Motor neuron (in vitro differentiated cells): ENCODE measurements around the gene NRAS. TPM values are rescaled to one million over a fixed set of nuclear protein-coding genes. Genes with fewer than 3 reads are reported as not detected.

ENCODE experiments used
- ATAC-seq, 8 experiments: fragments of 200-7000 bp; cut with Tn5 transposase; replicated peaks in 6 of 8; 2 replicates each; pipeline ENCODE4 v1.8.0; 2021; ENCODE audit warnings: mild to moderate bottlenecking in 8 of 8, moderate library complexity in 8 of 8
- H3K27ac ChIP-seq, 2 donors: fragments of 250-450 bp; sonication (Bioruptor Pico); 2 replicates each; pipeline ENCODE4 v1.9.0; 2021; ENCODE audit warnings: antibody characterized with exemption in 2 of 2, mild to moderate bottlenecking in 2 of 2, moderate library complexity in 1 of 2
- H3K4me1 ChIP-seq, 2 donors: fragments of 250-450 bp; sonication (Bioruptor Pico); replicated peaks in 1 of 2; 2 replicates each; pipeline ENCODE4 v1.6.1; 2021; ENCODE audit warnings: antibody characterized with exemption in 2 of 2, mild to moderate bottlenecking in 2 of 2, moderate library complexity in 1 of 2
- H3K4me3 ChIP-seq, 5 donors: fragments of 250-450 bp; sonication (Bioruptor Pico); 2 replicates each; pipeline ENCODE4 v1.9.0; 2021; ENCODE audit warnings: antibody characterized with exemption in 5 of 5, mild to moderate bottlenecking in 5 of 5, moderate library complexity in 4 of 5
- WGBS, 10 experiments: fragments of 450-650 bp; shearing (Covaris generic); methylation state at CpG; one replicate each; pipeline ENCODE4 v1.0.0; 2022; 5-methylcytosine and 5-hydroxymethylcytosine counted together
- in situ Hi-C, 9 experiments: fragments of 400-800 bp; cut with MboI; loops; one replicate each; pipeline ENCODE4 v1.15.0; 2021; ENCODE audit warnings: low sequenced_read_pairs in 9 of 9, low pct_unique_long_range_greater_than_20kb in 2 of 9; ENCODE audit not compliant: unreplicated experiment in 9 of 9
- total RNA-seq, 8 experiments: library from RNA; unstranded; fragments of 300-600 nt; gene quantifications; 2 replicates each; pipeline versions ENCODE4 v1.2.3 to v1.2.4, GENCODE V29; 2022

NRAS gene
- total RNA-seq, 8 experiments from 2014 or later, result 15.8 to 87.0 (median 50.8) TPM

GRCh38 chr1:114718661-114719423 is 2.3 kb upstream of the NRAS start:
- WGBS, 10 experiments, result 69 to 100% (median 90%) methylated on average over 1 to 11 of the region's 11 CpGs; no CpG with 5 or more reads in 1 of the 10 experiments
- no peak for ATAC-seq
- peaks cover 7 to 19% of the 10 kb centered on the region in 2 donors for H3K4me1 ChIP-seq
- H3K4me3 ChIP-seq, result no peak overlapping the region
- in situ Hi-C loops, result no loop called here
- no peak overlapping the region for H3K27ac ChIP-seq

GRCh38 chr1:114715952-114716303 is 643 bp downstream of the NRAS start:
- in situ Hi-C loops, result no loop called here
- Histone ChIP-seq H3K4me1 (peaks cover 7 to 19% of the 10 kb centered on the region in 2 donors), H3K4me3 (peak overlapping the region; percentile 62 to 98 (median 83)), H3K27ac (peak overlapping the region; percentile 81 to 85)
- peak in 3 of 8 experiments; percentile 2 to 10 (median 6) for ATAC-seq
- 0 to 54% (median 33%) methylated on average over 1 to 4 of the region's 4 CpGs; no CpG with 5 or more reads in 1 of the 10 experiments for WGBS, 10 experiments

DNA sequence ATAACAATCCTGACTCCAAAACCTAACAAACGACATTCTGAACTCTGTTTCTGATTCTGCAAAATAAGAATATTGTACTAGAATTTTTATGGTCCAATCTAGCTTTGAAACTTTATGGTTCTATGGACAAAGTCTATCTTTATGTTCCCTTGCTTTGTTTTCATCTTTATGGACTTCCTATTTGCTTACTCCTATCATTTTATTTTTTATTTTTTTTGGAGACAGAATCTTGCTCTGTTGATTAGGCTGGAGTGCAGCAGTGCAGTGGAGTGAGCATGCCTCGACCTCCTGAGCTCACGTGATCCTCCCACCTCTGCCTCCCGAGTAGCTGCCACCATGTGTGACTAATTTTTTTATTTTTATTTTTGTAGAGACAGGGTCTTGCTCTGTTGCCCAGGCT is 3.6 kb downstream of the NRAS start:
- in situ Hi-C loops, result no loop called here
- ATAC-seq, result no peak
- Histone ChIP-seq H3K4me3 (no peak overlapping the region), H3K4me1 (peaks cover 7 to 19% of the 10 kb centered on the region in 2 donors), H3K27ac (no peak overlapping the region)
- WGBS, 10 experiments, result 40 to 100% (median 89%) methylated on average over 1 to 4 of the region's 4 CpGs; no CpG with 5 or more reads in 1 of the 10 experiments

DNA sequence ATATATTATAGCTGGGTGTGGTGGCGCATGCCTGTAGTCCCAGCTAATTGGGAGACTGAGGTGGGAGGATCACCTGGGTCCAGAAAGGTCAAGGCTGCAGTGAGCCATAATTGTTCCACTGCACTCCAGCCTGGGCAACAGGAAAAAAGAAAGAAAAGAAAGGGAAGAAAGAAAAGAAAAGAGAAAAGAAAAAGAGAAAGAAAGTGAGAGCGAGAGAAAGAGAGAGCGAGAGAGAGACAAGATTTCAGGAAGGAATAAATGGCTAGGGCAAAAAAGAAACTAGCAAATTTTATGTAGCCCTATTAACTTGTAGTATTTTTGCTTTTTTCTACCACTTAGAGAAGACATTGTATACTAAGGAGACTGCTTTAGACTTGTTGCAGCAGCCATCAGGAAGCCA is 6.2 kb downstream of the NRAS start:
- H3K4me1 ChIP-seq, result peaks cover 5 to 9% of the 10 kb centered on the region in 2 donors
- no peak overlapping the region for H3K27ac ChIP-seq
- 95 to 100% (median 97%) methylated on average over 2 to 3 of the region's 3 CpGs; no CpG with 5 or more reads in 2 of the 10 experiments for WGBS, 10 experiments
- in situ Hi-C loops, result no loop called here
- ATAC-seq, result no peak
- no peak overlapping the region for H3K4me3 ChIP-seq

DNA sequence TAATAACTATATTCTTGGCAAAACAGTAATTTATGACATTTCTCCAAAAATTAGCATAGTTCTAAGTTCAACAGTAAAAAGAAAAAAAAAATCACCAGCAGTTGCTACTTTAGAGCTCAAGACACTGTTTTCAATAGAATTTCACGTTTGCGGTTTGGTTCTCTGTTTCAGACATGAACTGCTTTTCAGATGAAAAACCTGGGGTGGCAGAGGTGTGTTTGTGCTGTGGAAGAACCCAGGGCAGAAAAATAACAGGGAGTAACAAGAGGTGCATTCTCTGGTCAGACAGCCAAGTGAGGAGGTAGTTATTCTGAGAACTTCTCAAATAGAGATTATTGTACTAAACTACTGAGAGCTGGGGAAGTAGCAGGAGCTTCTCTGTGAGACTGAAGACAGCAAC is 9.0 kb downstream of the NRAS start:
- Histone ChIP-seq H3K4me3 (no peak overlapping the region), H3K4me1 (no peaks in the 10 kb centered on the region), H3K27ac (no peak overlapping the region)
- ATAC-seq, result no peak
- in situ Hi-C loops, result no loop called here
- WGBS, 10 experiments, result 77 to 100% (median 92%) methylated on average over 2 of the region's 2 CpGs; no CpG with 5 or more reads in 2 of the 10 experiments

GRCh38 chr1:114703242-114703641 is 13.3 kb downstream of the NRAS start:
- H3K4me3 ChIP-seq, result no peak overlapping the region
- ATAC-seq, result peak in 1 of 8 experiments; percentile 73
- H3K4me1 ChIP-seq, result no peaks in the 10 kb centered on the region
- WGBS, 10 experiments, result 43 to 100% (median 70%) methylated on average over 1 of the region's 1 CpG; no CpG with 5 or more reads in 2 of the 10 experiments
- H3K27ac ChIP-seq, result no peak overlapping the region
- in situ Hi-C loops, result no loop called here

GRCh38 chr1:114702737-114703136 is 13.8 kb downstream of the NRAS start:
- Histone ChIP-seq H3K4me3 (no peak overlapping the region), H3K27ac (no peak overlapping the region), H3K4me1 (no peaks in the 10 kb centered on the region)
- in situ Hi-C loops, result no loop called here
- WGBS, 10 experiments, result 83 to 100% (median 98%) methylated on average over 1 to 5 of the region's 5 CpGs
- ATAC-seq, result no peak

- in situ Hi-C loops, result no loop called here
- no peak overlapping the region for H3K4me3 ChIP-seq
- peak in 1 of 8 experiments; percentile 38 for ATAC-seq
- 40 to 100% (median 72%) methylated on average over 1 to 2 of the region's 2 CpGs; no CpG with 5 or more reads in 1 of the 10 experiments for WGBS, 10 experiments
- no peaks in the 10 kb centered on the region for H3K4me1 ChIP-seq
- H3K27ac ChIP-seq, result no peak overlapping the region
Measured at GRCh38 chr1:114701931-114702330, 14.6 kb downstream of the NRAS start.

GRCh38 chr1:114700036-114700600 is 16.5 kb downstream of the NRAS start:
- in situ Hi-C loops, result no loop called here
- 0 to 79% (median 63%) methylated on average over 1 to 4 of the region's 4 CpGs; no CpG with 5 or more reads in 2 of the 10 experiments for WGBS, 10 experiments
- Histone ChIP-seq H3K4me3 (no peak overlapping the region), H3K4me1 (no peaks in the 10 kb centered on the region), H3K27ac (no peak overlapping the region)
- ATAC-seq, result no peak

GRCh38 chr1:114696810-114697209 is 19.8 kb downstream of the NRAS start:
- H3K27ac ChIP-seq, result no peak overlapping the region
- no peaks in the 10 kb centered on the region for H3K4me1 ChIP-seq
- ATAC-seq, result no peak
- no peak overlapping the region for H3K4me3 ChIP-seq
- in situ Hi-C loops, result loop anchor here in 1 of 9 experiments (25.0 kb wide), 1 partner anchor 735 kb away; no protein-coding TSS in a partner anchor

DNA sequence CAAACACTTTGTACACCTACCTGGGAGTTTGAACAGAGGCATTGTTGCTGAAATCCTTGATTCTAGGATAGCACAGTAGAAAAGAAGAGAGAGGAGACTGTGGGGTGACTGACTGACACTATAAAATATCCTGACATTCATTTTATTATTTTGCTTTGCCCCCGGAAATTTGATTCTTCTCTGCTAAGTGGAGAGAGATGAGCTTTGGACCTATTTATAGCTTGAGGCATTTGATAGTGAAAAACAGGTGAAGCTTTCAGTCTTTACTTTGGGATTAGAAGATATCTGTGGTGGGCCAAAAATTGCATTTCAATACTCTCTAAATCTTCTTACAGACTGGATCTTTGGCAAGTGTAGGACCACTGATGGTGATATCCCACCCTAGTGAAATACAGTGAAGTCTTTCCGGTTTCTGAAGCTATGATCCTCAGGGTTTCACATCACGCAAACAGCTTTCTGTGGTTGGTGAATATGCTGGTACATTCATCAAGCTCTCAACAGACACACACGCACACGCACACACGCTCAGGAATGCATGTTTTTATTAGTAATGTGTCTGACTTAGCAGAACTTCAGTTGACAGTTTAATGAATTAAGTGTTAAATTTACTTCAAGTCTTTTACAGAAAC is 21.0 kb downstream of the NRAS start, which contains the start of gene AMPD1:
AMPD1 (minus strand) TSS at position 117 of the 629 bp plus-strand sequence; CDS start at position 42, 75 bp downstream.
- no peaks in the 10 kb centered on the region for H3K4me1 ChIP-seq
- in situ Hi-C loops, result loop anchor here in 1 of 9 experiments (25.0 kb wide), 1 partner anchor 733 kb away; no protein-coding TSS in a partner anchor
- 0 to 94% (median 60%) methylated on average over 1 to 6 of the region's 6 CpGs; no CpG with 5 or more reads in 1 of the 10 experiments for WGBS, 10 experiments
- H3K4me3 ChIP-seq, result no peak within 1 kb of the TSS
- ATAC-seq, result peak in 2 of 8 experiments; percentile 13 to 65
- H3K27ac ChIP-seq, result no peak within 1 kb of the TSS

- no peaks in the 10 kb centered on the region for H3K4me1 ChIP-seq
- 66 to 90% (median 77%) methylated on average over 4 to 9 of the region's 9 CpGs for WGBS, 10 experiments
- H3K27ac ChIP-seq, result no peak overlapping the region
- no peak for ATAC-seq
- in situ Hi-C loops, result loop anchor here in 1 of 9 experiments (25.0 kb wide), 1 partner anchor 732 kb away; no protein-coding TSS in a partner anchor
- no peak overlapping the region for H3K4me3 ChIP-seq
Measured at GRCh38 chr1:114694540-114695310, 21.8 kb downstream of the NRAS start.
